GM12878 (cell line): ENCODE results near the gene RARA. TPM values are rescaled to one million over a fixed set of nuclear protein-coding genes. Genes with fewer than 3 reads are reported as not detected.

Experiments used
- ATF3 ChIP-seq: IDR thresholded peaks from 2 replicates; pipeline ENCODE4 v1.6.1; 2011; ENCODE audit warnings: low read depth, mild to moderate bottlenecking, low read length, moderate library complexity, borderline replicate concordance; ENCODE audit errors: extremely low read depth
- BCL11A ChIP-seq: IDR thresholded peaks from 2 replicates; pipeline ENCODE4 v1.6.1; 2011; ENCODE audit warnings: low read depth, low read length
- CEBPZ ChIP-seq: fragments of 150-350 bp; IDR thresholded peaks from 2 replicates; pipeline ENCODE4 v1.6.1; 2016; ENCODE audit warnings: low read depth, low read length
- CREM ChIP-seq: IDR thresholded peaks from 2 replicates; pipeline ENCODE4 v1.6.1; 2014; ENCODE audit warnings: antibody characterized with exemption, low read depth
- DPF2 ChIP-seq: fragments of 450-650 bp; IDR thresholded peaks from 2 replicates; pipeline ENCODE4 v1.6.1; 2017; ENCODE audit warnings: mild to moderate bottlenecking
- IKZF1 ChIP-seq: fragments of 450-650 bp; conservative IDR thresholded peaks from 2 replicates; pipeline ENCODE4 v1.6.1; 2017; ENCODE audit warnings: antibody characterized with exemption, mild to moderate bottlenecking
- IRF4 ChIP-seq: IDR thresholded peaks from 2 replicates; pipeline ENCODE4 v1.6.1; 2011; ENCODE audit warnings: low read depth, low read length
- IRF5 ChIP-seq: fragments of 450-650 bp; IDR thresholded peaks from 2 replicates; pipeline ENCODE4 v1.6.1; 2017; ENCODE audit warnings: borderline replicate concordance
- NR2F1 ChIP-seq: fragments of 450-650 bp; conservative IDR thresholded peaks from 2 replicates; pipeline ENCODE4 v1.6.1; 2017; ENCODE audit warnings: mild to moderate bottlenecking
- PAX5 ChIP-seq: IDR thresholded peaks from 2 replicates; pipeline ENCODE4 v1.6.1; 2011; ENCODE audit warnings: low read depth, low read length, borderline replicate concordance
- POLR2AphosphoS5 ChIP-seq: IDR thresholded peaks from 2 replicates; pipeline ENCODE4 v1.6.1; 2011; ENCODE audit warnings: mild to moderate bottlenecking, low read length, inconsistent platforms
- RAD51 ChIP-seq: fragments of 450-650 bp; IDR thresholded peaks from 2 replicates; pipeline ENCODE4 v1.6.1; 2016; ENCODE audit warnings: moderate library complexity, mild to moderate bottlenecking, inconsistent platforms
- SIX5 ChIP-seq: IDR thresholded peaks from 2 replicates; pipeline ENCODE4 v1.6.1; 2011; ENCODE audit warnings: mild to moderate bottlenecking, low read depth, low read length, moderate library complexity; ENCODE audit not compliant: severe bottlenecking
- SKIL ChIP-seq: fragments of 450-650 bp; IDR thresholded peaks from 2 replicates; pipeline ENCODE4 v1.6.1; 2017; ENCODE audit warnings: mild to moderate bottlenecking, low read depth, inconsistent platforms; ENCODE audit not compliant: poor library complexity, severe bottlenecking
- SMAD1 ChIP-seq: fragments of 450-650 bp; IDR thresholded peaks from 2 replicates; pipeline ENCODE4 v1.6.1; 2018; ENCODE audit warnings: mild to moderate bottlenecking, low read depth; ENCODE audit not compliant: partially characterized antibody
- SREBF2 ChIP-seq: IDR thresholded peaks from 2 replicates; pipeline ENCODE4 v1.6.1; 2012; ENCODE audit warnings: mild to moderate bottlenecking, low read length
- TARDBP ChIP-seq: IDR thresholded peaks from 2 replicates; pipeline ENCODE4 v1.6.1; 2016; ENCODE audit warnings: borderline replicate concordance
- polyA plus RNA-seq, 11 experiments: library from polyadenylated mRNA; depleted of rRNA in 4 of 11; unstranded in 6 of 11; stranded (reverse) in 5 of 11; fragments of >200 nt; fragmentation: Nextera tagmentation in 4 of 11; fragmentation: Illumina TruSeq in 1 of 11; extraction: Ambion mirVana in 4 of 11; extraction: Trizol in 1 of 11; gene quantifications; 1 replicate in 1 of 11; 2 replicates in 10 of 11; pipeline versions ENCODE4 v1.2.1 to v1.2.3, GENCODE V29; 2011 to 2016; ENCODE audit warnings: inconsistent platforms in 2 of 11, missing spikeins in 2 of 11, low read depth in 1 of 11
- total RNA-seq, 4 experiments: library from RNA; depleted of rRNA in 3 of 4; stranded (reverse); fragments of >200 nt in 3 of 4; fragmentation: Illumina TruSeq in 1 of 4; extraction: Trizol in 1 of 4; gene quantifications; 2 replicates each; pipeline versions ENCODE4 v1.2.1 to v1.2.3, GENCODE V29; 2013 to 2021

The RARA gene
- total and polyA plus RNA-seq, 10 of the 15 experiments (the other 5 are each of a cell fraction or from before 2014, with no cell fraction given), result 0.13 to 33.6 (median 13.6) TPM

- TF ChIP-seq SKIL (no peak), IRF4 (no peak), NR2F1 (peak; percentile 59; the same call in 1 of the 2 replicates), SIX5 (no peak), SREBF2 (no peak), PAX5 (0 out of 2 replicates have a peak, but pooled peaks have one; percentile 16), SMAD1 (no peak), CEBPZ (no peak), POLR2AphosphoS5 (no peak), ATF3 (no peak), IKZF1 (peak; percentile 39), TARDBP (no peak), CREM (peak; percentile 94), DPF2 (peak; percentile 82), BCL11A (no peak), IRF5 (no peak), RAD51 (no peak)
Measured at GRCh38 chr17:40340880-40341807, 32.2 kb downstream of the RARA start (continued).
